Suprapubic skin (tissue), 4 donors: ENCODE data around the gene PRKCG. TPM values are rescaled to one million over a fixed set of nuclear protein-coding genes. Genes with fewer than 3 reads are reported as not detected.
"Not testable (repeated sequence)": the region's sequence is repeated elsewhere in the genome, so short reads cannot be mapped to it uniquely, and the experiment has no call there.

Experiments used
- DNase-seq, 2 donors: peaks; one replicate each; pipeline ENCODE4 v3.0.0-alpha.2; 2019; ENCODE audit warnings: low spot score in 2 of 2
- H3K27ac ChIP-seq: fragments of 200-600 bp; sonication (generic); one replicate; pipeline ENCODE4 v1.5.1; 2019
- H3K27me3 ChIP-seq: fragments of 200-600 bp; sonication (generic); one replicate; pipeline ENCODE4 v1.5.1; 2019
- H3K36me3 ChIP-seq: fragments of 200-600 bp; sonication (generic); one replicate; pipeline ENCODE4 v1.5.1; 2019
- H3K4me1 ChIP-seq: fragments of 200-600 bp; sonication (generic); one replicate; pipeline ENCODE4 v1.5.1; 2019
- H3K4me3 ChIP-seq: fragments of 200-600 bp; sonication (generic); one replicate; pipeline ENCODE4 v1.5.1; 2019; ENCODE audit warnings: mild to moderate bottlenecking
- H3K9me3 ChIP-seq: fragments of 200-600 bp; sonication (generic); one replicate; pipeline ENCODE4 v1.5.1; 2019
- CTCF ChIP-seq, 2 donors: fragments of 200-600 bp in 1 of 2; fragments of 450-650 bp in 1 of 2; sonication (generic) in 1 of 2; IDR thresholded peaks; one replicate each; pipeline ENCODE4 v1.5.1; 2016 to 2019; ENCODE audit warnings: antibody characterized with exemption in 2 of 2, mild to moderate bottlenecking in 1 of 2, moderate library complexity in 1 of 2
- EP300 ChIP-seq: sonication (generic); formaldehyde crosslinking; IDR thresholded peaks from one replicate; pipeline ENCODE4 v1.6.1; 2017; ENCODE audit warnings: antibody characterized with exemption
- POLR2A ChIP-seq, 2 donors: fragments of 450-650 bp; IDR thresholded peaks; one replicate each; pipeline ENCODE4 v1.6.1; 2017; ENCODE audit warnings: antibody characterized with exemption in 2 of 2, mild to moderate bottlenecking in 2 of 2, moderate library complexity in 2 of 2
- POLR2AphosphoS5 ChIP-seq, 3 donors: sonication (generic); formaldehyde crosslinking; IDR thresholded peaks; one replicate each; pipeline ENCODE4 v1.6.1; 2017; ENCODE audit warnings: antibody characterized with exemption in 3 of 3
- WGBS: methylation state at CpG from one replicate; pipeline ENCODE4 v1.1.5; 2018; 5-methylcytosine and 5-hydroxymethylcytosine counted together
- total RNA-seq, 4 donors: library from RNA; depleted of rRNA; stranded (reverse); fragments of >200 nt; gene quantifications; one replicate each; pipeline ENCODE4 v1.1.0, GENCODE V29; 2016

The PRKCG gene
- total RNA-seq, 4 donors from 2014 or later = not detected

- Histone ChIP-seq H3K27ac (no peak overlapping the region), H3K4me3 (no peak overlapping the region), H3K36me3 (no peaks in the 10 kb centered on the region), H3K4me1 (no peaks in the 10 kb centered on the region), H3K9me3 (no peaks in the 10 kb centered on the region), H3K27me3 (peaks cover 66% of the 10 kb centered on the region)
- no peak for DNase-seq
- no peak for TF ChIP-seq POLR2A (IDR thresholded peaks at IDR 0.05)
- TF ChIP-seq POLR2AphosphoS5 (IDR thresholded peaks at IDR 0.05) = no peak
- no peak for TF ChIP-seq CTCF (IDR thresholded peaks at IDR 0.05)
- TF ChIP-seq EP300 = no peak
- 5% methylated on average over 32 of the region's 55 CpGs for WGBS
Measured at GRCh38 chr19:53942001-53942786, 60.2 kb downstream of the PRKCG start.

GRCh38 chr19:53944416-53944815 is 62.4 kb downstream of the PRKCG start:
- Histone ChIP-seq H3K36me3 (no peaks in the 10 kb centered on the region), H3K9me3 (no peaks in the 10 kb centered on the region), H3K4me1 (no peaks in the 10 kb centered on the region), H3K4me3 (no peak overlapping the region), H3K27ac (no peak overlapping the region), H3K27me3 (peaks cover 65% of the 10 kb centered on the region)
- TF ChIP-seq POLR2AphosphoS5 (IDR thresholded peaks at IDR 0.05) = no peak
- no peak for TF ChIP-seq POLR2A (IDR thresholded peaks at IDR 0.05)
- TF ChIP-seq EP300 = no peak
- no peak for TF ChIP-seq CTCF (IDR thresholded peaks at IDR 0.05)
- WGBS = 85% methylated on average over 4 of the region's 4 CpGs
- no peak for DNase-seq

- H3K4me3 ChIP-seq = no peak overlapping the region
- no peaks in the 10 kb centered on the region for H3K4me1 ChIP-seq
- 88% methylated on average over 4 of the region's 4 CpGs for WGBS
- peaks cover 62% of the 10 kb centered on the region for H3K27me3 ChIP-seq
- H3K27ac ChIP-seq = no peak overlapping the region
- no peak for TF ChIP-seq POLR2A (IDR thresholded peaks at IDR 0.05)
- TF ChIP-seq POLR2AphosphoS5 (IDR thresholded peaks at IDR 0.05) = no peak
- TF ChIP-seq CTCF (IDR thresholded peaks at IDR 0.05) = no peak
- TF ChIP-seq EP300 = no peak
- DNase-seq = no peak
- H3K36me3 ChIP-seq = no peaks in the 10 kb centered on the region
- H3K9me3 ChIP-seq = no peaks in the 10 kb centered on the region
Measured at GRCh38 chr19:53944933-53945332, 62.9 kb downstream of the PRKCG start.

DNA sequence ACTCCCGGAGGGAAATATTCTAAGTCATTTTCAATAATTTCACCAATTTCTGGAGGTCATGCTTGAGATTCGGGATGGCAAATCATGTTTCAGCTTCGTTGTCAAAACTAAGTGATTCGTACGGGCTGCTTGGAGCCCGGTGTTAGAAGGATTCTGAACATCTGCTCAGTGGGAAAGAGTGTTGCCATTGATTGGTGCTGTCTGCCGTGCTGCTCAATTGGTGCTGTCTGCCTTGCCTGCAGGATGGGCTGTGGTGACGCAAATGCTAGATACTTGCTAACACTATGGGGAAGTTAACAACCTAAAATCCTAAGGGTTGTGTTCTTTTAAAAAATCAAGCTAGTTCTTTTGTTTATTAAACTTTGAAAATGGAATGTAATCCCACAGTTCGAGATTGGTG is 63.4 kb downstream of the PRKCG start:
- Histone ChIP-seq H3K4me1 (no peaks in the 10 kb centered on the region), H3K36me3 (no peaks in the 10 kb centered on the region), H3K27me3 (peaks cover 61% of the 10 kb centered on the region), H3K9me3 (no peaks in the 10 kb centered on the region), H3K4me3 (no peak overlapping the region), H3K27ac (no peak overlapping the region)
- no peak for TF ChIP-seq POLR2AphosphoS5 (IDR thresholded peaks at IDR 0.05)
- no peak for DNase-seq
- 50% methylated on average over 8 of the region's 9 CpGs for WGBS

DNA sequence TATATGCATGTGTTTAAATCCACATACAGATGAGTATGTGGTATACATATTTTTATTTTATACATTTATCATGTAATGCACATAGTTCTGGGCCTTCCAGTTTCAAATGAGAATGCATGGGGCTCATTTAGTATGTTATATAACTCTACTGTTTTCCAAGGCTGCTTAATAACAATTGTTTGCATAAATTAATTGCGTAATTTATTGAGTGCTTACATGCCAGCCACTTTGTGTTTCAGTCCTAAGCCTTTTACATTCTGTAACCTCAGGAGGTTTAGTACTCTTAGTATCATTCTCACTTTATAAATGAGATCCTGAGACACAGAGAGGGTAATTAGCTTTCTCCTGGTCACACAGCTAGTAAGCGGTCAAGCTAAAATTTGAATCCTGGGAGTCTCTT is 64.0 kb downstream of the PRKCG start:
- 98% methylated on average over 2 of the region's 2 CpGs for WGBS
- Histone ChIP-seq H3K27me3 (peaks cover 58% of the 10 kb centered on the region), H3K9me3 (no peaks in the 10 kb centered on the region), H3K4me3 (no peak overlapping the region), H3K4me1 (no peaks in the 10 kb centered on the region), H3K36me3 (no peaks in the 10 kb centered on the region), H3K27ac (no peak overlapping the region)
- TF ChIP-seq POLR2A (IDR thresholded peaks at IDR 0.05) (no peak), POLR2AphosphoS5 (IDR thresholded peaks at IDR 0.05) (no peak), EP300 (no peak), CTCF (IDR thresholded peaks at IDR 0.05) (no peak)
- DNase-seq = no peak

DNA sequence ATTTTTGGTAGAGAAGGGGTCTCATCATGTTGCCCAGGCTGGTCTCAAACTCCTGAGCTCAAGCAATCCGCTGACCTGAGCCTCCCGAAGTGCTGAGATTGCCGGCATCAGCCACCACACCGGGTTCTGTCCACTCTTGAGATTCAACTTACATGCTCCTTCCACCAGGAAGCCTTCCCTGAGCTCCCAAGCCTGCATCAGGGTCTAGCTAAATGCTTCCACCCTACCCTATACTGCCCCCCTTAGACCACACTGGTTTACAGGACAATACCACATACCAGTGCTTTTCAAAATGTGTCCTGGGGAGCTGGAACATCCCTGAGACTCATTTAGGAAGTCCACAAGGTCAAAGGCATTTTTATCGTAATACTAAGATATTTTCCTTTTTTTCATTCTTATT is 65.6 kb downstream of the PRKCG start:
- DNase-seq = no peak
- no peak overlapping the region for H3K27ac ChIP-seq
- H3K4me3 ChIP-seq = no peak overlapping the region
- TF ChIP-seq POLR2AphosphoS5 (IDR thresholded peaks at IDR 0.05) = no peak
- no peak for TF ChIP-seq EP300
- no peak for TF ChIP-seq POLR2A (IDR thresholded peaks at IDR 0.05)
- TF ChIP-seq CTCF (IDR thresholded peaks at IDR 0.05) = no peak
- no peaks in the 10 kb centered on the region for H3K4me1 ChIP-seq
- 73% methylated on average over 5 of the region's 5 CpGs for WGBS
- H3K9me3 ChIP-seq = no peaks in the 10 kb centered on the region
- no peaks in the 10 kb centered on the region for H3K36me3 ChIP-seq
- H3K27me3 ChIP-seq = peaks cover 51% of the 10 kb centered on the region

DNA sequence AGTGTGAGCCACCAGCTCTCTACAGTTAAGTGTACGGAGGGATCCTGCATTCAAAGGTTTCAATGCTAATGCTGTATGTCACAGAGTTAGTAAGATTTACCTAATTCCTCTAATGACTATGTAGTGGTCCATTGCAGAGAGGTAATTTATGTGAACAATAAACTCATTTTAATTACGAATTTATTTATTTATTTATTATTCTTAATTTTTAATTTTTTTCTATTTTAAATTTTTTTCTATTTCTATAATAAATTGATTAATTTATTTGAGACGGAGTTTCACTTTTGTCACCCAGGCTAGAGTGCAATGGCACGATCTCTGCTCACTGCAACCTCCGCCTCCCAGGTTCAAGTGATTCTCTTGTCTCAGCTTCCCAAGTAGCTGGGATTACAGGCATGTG is 66.6 kb downstream of the PRKCG start:
- H3K4me3 ChIP-seq, H3K4me1 ChIP-seq, H3K27ac ChIP-seq, DNase-seq, H3K36me3 ChIP-seq, H3K9me3 ChIP-seq: not testable (repeated sequence)
- H3K27me3 ChIP-seq = peaks cover 47% of the 10 kb centered on the region
- 82% methylated on average over 5 of the region's 5 CpGs for WGBS
